ENCODE measurements around the gene KCNIP1.
A peak's percentile ranks its signal among the peaks of the same experiment; 100 is the strongest.

The KCNIP1 gene

DNA sequence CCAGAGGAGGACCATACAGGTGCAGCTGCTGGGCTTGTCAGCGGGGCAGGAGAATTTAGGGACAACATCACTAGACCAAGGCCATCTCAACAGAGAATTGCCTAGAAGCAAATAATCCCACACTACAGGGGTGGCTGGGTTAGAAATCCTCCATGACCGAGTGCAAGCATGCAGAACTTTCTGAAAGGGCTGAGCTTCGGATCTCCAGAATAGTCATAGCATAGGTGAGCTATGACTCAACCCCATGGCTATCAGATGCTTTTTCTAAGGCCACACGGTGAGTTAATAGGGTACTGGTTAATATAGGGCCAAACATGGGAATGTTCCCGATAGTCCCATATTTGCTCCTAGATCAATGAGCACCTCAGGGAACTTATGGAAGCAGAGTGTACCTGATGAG, 4.2 kb downstream of the KCNIP1 start:
- DNase-seq = no peak

DNA sequence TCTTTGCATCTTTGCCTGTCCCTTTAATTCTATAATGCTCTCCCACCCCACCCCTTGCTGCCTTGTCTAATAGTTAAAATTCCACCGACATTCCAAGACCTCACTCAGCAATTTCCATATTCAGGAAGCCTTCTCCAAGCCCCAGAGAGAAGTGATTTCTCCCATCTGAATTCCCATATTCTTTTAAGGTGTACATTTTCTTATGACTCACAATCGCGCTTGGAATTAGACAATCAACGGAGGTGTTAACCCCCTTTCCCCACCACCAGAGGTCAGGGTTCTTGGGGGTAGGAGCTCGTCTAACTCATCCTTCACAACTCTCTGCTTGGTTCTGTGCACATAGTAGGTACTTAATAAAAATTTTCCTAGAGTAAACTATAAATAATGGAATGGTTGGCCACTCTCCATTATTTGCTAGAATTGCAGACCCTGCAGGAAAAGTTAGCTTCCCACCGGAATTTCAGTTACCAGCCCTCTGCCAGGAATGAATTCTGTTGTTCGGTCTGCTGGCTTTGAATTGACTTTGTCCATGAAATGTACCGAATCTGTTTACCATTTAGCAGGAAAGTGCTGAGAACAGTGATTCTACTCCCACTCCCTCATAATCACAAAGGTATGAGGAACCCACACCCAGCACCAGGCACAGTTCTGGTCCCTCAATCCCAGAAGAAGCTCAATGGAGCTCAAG, 5.0 kb downstream of the KCNIP1 start:
- no peak for DNase-seq

DNA sequence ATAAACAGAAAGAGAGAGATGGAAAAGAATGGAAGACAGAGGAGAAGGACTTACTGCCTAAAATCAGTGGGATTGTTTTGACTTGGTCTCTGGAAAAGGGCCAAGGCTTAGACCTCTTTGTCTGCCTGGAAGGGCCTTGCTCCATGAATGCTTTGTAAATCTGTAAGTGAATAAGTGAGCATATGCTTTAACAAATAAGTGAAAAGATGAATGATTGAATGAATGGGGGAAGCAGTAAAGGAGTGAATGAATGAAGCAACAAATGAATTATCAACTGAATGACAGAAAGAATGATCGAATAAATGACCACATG, 5.5 kb downstream of the KCNIP1 start:
- no peak for DNase-seq

DNA sequence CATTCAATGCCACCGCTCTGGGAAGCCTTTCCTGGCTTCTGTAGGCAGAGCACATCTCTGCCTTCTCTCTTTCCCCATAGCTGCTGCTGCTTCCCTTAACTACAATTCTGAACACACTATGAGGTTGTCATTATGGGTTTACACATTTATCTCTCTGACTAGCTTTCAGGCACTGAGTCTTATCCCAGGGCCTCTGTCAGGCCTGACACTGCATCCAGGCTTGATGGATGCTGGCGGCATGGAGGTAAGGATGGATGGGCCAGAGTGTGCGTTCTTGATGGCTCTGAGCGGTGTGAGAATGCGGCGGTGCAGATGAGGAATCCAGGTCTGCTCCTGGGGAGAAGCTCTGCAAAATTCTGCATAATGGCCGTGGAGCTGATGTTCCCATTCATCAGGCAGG, 6.3 kb downstream of the KCNIP1 start:
- no peak for DNase-seq

DNA sequence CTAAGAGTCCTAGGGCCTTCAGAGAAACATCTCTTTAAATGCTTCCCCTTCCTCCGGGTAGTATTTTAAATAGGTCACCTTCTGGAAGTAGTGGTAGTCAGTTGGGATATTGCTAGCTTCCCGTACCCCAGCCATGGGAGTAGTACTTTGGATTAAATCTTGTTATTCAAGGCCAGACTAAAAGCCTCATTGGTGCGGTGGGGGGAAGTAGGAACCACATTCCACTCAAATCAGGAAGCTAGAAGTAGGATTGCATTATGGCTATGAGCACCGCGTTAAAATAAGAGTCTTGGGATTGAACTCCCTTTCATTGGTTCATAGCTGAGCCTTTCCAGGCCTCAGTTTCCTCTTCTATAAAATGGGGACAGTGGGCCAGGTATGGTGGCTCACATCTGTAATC, 6.7 kb downstream of the KCNIP1 start:
- DNase-seq = no peak

DNA sequence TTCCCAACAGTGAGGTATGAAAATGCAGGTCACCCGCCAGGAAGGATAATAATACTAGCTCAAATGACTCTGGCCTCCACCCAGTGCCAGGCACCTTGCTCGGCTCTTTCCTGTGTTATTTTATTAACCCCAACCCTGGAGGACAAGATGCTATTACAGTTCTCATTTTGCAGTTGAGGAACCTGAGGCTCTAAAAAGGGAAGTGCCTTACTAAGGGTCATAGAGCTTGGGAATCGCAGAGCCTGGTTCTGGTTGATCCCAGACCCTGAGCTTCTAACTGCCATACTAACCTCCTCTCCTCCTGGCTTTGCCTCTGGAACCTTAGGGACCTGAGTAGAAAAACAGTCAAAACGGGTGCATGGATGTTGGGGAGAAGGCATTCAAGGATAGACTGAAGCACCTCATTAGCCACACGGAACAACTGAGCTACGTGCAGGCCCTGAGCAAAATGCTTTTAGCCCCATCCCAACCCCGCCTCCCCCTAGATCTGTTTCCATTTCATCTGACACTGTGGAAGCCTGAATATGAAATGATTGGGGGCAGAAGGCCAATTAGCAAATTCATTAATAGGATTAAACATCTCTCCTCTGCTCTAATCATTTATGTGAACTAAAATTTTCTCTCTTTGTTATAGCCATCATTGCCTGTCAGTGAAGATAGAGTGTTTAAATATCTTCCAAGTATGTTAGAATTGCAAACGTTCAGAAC, 7.9 kb downstream of the KCNIP1 start:
- no peak for DNase-seq

DNA sequence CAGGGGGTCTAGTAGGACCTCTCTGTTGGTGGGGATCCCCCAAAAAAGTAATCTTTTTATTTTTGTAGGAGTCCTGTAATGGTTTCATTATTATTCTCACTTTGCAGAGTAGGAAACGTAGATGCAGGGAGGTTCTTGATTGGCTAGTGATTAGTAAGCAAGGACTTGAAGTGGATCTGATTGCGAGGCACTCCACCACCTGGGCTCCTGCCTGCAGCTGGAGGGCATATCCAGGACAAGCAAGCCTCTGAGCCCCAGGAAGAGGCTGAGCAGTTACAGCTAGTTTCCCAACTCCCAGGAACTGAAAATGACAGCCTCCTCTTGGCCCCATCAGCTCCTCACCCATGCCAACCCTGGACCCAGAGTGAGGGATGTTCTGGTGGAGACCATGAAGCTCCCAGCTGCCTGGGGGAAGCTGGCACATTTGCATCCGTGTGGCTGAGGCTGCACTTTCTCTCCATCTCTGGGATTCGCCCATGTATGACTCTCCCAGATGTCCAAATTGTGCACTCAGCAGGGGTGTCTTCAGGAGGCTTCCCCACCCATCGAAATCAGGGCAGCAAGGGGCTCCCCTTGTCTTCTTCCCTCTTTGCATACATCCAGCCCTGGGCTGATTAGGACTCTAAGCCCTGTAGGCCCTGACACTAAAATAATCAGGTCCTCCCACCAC, 10.2 kb downstream of the KCNIP1 start:
- DNase-seq = peak in 6 of 58 donors; percentile 13 to 31 (median 21)

DNA sequence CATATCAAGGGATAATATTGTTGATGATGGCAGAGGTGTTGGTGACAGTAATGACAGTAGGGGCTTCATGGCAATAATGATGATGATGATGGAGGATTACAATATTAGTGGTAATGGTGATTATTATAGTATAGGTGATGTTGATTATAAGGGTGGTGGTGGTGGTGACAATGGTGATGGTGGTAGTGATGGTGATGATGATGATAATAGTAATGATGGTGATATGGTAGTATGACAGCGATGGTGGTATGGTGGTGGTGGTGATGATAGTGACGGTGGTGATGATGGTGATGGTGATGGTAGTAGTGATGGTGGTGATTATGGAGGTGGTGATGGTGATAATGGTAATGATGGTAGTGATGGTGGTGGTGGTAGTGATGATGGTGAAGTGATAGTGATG, 13.6 kb downstream of the KCNIP1 start:
- DNase-seq = no peak

DNA sequence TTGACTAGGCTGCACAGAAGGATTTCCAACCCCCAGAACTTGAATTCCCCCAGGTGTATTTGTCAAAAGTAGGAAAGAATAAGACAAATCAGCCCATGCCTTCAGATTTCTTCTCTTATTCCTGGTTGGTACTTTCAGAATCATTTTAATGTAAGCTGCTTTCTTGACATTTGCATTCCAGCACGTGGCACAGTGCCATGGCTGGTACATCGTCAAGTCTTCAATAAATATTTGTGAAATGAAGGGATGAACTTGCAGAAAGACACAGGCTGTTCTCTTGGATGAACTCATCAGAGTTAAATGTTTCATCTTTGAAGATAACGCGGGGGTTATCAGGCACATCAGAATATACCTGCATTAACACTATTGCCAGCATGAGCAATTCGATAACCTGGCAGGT, 14.5 kb downstream of the KCNIP1 start:
- no peak for DNase-seq

DNA sequence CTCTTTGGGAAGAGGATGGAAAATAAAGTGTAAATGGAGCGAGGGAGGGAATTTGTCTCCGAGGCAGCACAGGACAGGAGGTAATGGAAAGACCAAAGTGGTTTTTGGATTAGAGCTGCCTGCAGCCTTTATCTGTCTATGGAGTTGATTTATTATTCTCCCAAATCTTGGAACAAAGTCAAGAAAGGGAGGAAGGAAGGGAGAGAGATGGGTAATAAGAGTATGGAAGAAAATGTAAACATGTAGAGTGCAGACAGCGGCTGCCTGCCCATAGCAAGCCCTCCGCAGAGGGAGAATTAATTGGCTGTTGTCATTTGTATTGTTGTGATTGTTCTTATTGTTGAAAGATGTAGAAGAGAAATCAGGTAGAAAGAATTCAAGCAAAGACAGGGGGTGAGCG, 15.7 kb downstream of the KCNIP1 start:
- no peak for DNase-seq

DNA sequence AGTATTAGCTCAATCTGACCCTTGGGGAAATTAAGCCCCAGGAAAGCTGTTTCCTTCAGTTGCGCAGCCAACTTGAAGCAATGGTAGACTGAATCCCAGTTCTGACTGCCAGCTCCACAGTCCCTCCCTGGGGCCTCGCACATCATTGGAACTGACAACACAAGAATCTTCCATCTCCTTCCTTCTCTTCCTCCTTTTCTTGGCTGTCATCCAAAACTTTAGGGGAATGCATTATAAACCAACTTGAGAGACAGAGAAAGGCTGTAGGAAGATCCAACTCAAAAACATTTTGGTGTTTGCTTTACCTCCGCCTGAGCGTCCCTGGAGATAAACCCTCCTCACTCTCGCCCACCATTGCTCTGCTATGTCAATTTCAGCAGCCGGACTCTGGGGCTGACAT, 16.6 kb downstream of the KCNIP1 start:
- DNase-seq = no peak

DNA sequence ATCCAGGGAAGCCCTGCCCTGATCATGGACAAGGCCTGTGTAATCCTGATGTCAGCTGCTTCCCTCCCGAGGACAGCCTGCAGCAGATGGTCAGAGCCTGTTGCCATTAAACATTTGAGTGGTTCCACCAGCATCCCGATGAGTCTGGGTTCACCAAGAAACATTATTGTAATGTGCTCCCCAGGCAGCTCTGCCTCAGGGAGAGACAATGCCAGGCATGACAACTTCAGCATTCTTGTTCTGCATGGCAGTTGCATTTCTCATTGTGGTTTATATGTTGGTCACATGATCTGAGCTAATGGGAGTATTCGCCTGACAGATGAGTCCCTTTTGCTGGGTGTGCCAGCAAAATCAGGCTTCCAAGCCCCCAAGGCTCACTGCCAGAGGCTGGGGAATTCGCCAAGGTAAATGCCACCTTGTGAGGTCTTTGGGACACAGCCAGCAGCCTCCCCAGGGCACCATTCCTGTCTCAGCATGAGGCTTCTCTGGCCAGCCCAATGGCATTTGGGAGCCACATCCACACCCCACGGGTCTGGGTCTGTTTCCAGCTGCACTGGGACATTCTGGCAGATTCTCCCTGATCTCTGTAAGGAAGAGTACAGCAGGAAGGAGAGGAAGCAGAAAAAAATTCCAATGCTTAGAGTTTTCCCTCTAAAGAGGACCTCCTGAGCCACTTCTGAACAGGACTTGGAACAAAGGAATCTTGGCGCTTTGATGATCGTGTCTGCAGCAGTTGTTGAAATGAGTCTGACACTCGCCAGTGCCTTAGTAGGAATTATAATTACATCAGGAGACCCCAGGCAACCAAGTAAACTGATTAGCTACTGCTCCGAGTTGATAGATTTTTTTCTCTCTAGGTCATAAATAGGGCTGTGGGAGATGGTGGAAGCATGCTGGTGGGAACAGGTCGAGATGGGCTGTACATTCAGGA, 18.7 kb downstream of the KCNIP1 start:
- peak in 3 of 58 donors; percentile 8 to 27 (median 12) for DNase-seq

DNA sequence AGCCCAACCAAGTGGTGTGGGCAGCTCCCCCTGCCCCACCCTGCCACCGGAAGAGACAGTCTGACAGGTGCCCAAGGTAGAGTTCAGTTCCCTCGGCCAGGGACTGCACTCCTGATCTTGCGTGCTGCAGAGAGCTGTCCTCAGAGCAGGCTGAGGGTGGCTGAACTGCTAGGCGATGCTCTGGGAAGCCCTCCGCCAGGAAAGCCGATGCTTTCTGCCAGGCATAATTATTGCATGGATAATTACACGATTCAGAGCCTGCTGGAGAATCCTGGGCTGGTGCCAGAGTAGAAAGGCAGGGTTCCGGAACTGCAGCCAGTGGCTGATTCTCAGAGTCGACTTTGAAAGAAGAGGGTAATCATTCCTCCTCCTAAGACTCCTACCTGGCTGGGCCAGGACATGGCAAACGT, 19.3 kb downstream of the KCNIP1 start:
- peak in 54 of 58 donors; percentile 18 to 82 (median 56) for DNase-seq

DNA sequence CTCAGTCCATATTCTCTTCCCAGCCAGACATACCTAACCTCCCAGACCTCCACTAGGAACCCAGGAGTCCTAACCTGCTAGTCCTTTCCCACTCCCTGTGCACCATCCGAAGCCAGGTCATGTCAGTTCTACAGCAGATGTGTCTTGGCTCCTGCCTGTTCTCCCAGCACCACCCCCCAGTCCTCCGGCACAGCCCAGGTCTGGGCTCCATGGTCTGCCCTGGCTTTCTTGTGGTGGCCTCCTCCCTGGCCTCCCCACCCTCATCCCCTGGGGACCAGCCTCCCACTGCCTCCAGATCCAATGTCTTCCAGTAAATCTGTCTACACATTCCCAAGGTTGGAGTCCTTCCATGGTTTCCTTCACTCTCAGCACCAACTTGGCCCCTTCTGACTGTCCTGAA, 20.0 kb downstream of the KCNIP1 start:
- no peak for DNase-seq

DNA sequence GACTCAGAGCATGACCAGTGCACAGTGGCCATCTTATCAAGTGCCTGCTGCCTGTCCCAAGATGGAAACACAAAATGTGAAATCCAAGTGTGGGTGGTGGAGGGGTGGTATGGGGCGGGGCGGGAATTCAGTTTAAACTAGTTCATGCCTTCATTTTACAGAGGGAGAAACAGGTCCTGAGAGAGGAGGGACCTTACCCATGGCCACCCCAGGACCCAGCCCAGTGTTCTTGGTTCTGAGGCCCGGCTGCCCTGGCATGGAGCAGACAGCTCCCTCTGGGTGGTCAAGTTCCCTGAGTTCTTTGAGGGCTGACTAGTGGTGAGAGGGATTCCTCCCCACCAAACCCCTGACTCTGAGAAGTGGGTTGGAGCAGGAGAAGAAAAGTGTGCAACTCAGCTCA, 20.8 kb downstream of the KCNIP1 start:
- no peak for DNase-seq

DNA sequence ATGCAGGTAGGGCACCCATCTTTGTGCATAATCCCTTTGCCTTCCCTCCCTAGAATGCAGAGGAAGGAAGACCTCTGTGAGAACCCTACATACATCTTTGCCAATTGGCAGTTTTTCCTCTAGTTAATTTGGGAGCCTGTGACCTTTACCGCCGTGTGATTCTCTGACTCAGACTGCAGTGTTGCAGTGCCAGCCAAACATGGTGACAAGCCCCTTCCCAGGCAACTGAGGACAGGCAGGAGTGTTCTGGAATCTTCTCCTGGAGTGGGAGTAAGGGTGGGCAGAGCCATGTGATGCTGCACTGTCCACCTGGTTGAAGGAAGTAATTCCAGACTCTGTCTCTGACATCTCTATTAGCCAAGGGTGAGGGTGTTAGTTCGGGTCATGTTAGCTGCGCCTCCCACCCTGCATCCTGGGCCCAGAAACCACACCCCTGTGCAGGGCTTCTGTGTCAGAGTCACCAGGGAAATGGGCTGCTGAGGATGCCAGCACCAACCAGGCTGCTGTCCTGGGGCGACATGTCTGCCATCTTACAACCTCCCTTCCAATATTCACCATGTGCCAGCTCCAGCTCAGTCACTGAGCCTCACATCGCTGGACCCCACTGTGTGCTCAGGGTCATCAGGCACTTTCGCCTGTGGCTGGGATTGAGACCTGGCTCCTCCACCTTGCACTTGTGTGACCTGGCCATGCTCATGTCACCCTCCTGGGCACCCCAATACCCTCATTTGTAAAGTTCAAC, 21.8 kb downstream of the KCNIP1 start:
- peak in 1 of 58 donors; percentile 19 for DNase-seq

DNA sequence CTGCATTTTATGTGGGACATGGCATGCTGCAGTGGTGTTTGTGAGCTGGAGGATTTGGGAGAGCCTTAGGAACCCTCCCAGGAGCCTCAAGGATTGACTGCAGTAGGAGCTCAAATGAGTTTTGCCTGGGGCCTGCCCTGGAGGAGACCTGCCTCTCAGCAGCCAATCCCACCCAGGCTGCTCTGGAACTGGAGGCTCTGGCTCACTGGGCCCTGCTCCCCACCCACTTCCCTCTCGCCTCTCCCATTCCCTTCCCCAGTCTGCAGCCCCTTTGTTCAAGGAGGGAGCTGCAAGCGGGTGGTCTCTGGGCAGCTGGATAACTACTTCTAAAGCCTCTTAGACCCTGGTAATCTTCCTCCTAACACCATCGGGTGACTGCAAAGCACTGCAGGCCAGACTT, 24.2 kb downstream of the KCNIP1 start:
- no peak for DNase-seq

DNA sequence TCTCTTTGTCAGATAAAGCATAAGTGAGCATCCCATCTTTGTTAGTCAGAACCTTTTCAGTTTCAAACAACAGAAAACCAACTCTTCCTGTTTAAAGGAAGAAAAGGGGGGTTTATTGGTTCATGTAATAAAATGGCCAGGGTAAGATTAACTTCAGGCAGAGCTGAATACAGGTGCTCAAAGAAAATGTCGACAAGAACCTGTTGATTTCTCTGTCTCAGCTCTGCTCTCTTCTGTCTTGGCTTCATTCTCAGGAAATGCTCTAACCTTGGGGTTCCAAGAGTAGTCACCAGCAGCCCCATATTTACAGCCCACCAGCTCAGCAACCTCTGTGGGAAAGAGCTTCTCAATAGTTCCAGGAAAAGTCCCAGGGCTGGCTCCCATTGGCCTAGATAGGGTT, 25.2 kb downstream of the KCNIP1 start:
- DNase-seq = no peak

DNA sequence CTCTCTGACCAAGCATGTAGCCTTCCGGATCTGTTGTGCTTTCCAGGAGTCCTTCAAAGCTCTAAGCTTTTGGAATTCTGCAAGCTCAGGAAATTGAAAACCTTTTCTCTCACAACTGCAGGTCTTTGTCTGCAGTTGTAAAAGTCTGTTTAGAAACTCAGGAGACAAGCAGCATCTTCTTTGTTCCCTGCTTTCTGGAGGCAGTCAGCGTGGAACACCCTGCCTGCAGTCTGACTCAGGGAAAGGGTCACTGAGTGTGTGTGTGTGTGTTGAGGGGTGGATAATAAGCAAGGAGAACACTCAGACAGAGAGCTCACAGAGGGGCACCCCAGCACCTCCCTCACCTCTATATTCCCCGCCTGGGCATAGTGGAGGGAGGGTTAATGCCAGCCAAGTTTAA, 29.1 kb downstream of the KCNIP1 start:
- no peak for DNase-seq

DNA sequence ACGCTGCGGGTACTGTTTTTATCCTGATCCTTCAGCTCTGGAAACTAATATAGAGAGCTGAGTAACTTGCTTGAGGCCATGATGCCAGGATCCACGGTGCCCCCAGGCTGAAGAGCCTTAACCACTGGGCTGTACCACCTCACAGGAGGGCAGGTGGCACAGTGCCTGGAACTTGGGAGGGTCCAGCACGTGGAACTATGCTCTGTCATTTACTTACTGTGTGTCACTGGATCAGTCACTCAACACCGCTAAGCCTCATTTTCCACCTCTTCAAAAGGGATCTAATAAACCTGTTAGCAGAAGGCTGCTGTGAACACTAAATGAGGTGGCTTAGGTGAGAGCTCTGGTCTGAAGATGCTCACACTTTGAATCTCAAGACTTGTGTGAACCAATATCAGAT, 29.6 kb downstream of the KCNIP1 start:
- DNase-seq = no peak

DNA sequence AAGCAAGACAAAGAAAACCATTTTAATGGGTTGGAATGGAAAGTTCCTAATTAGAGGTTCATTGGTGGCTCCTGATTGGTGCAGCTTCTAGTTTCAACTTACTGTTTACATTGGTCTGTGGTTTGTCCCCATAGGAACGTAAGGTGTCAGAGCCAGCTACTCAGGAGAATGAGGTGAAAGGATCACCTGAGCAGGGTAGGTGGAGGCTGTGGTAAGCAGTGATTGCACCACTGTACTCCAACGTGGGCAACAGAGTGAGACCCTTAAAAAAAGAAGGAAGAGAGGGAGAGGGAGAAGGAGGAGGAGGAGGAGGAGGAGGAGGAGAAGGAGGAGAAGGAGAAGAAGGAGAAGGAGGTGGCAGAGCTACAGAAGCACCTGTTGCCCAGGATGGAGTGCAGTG, 30.4 kb downstream of the KCNIP1 start:
- no peak for DNase-seq

Data from anterior cingulate cortex (tissue), 58 donors.